HG02885 (cell line): ENCODE results near the gene SLC35G1.

Experiments used
- ATAC-seq: cut with Tn5 transposase; IDR thresholded peaks from one replicate; pipeline ENCODE4 v1.9.1; 2021; ENCODE audit warnings: mild to moderate bottlenecking; ENCODE audit not compliant: unreplicated experiment, poor library complexity

SLC35G1 gene

DNA sequence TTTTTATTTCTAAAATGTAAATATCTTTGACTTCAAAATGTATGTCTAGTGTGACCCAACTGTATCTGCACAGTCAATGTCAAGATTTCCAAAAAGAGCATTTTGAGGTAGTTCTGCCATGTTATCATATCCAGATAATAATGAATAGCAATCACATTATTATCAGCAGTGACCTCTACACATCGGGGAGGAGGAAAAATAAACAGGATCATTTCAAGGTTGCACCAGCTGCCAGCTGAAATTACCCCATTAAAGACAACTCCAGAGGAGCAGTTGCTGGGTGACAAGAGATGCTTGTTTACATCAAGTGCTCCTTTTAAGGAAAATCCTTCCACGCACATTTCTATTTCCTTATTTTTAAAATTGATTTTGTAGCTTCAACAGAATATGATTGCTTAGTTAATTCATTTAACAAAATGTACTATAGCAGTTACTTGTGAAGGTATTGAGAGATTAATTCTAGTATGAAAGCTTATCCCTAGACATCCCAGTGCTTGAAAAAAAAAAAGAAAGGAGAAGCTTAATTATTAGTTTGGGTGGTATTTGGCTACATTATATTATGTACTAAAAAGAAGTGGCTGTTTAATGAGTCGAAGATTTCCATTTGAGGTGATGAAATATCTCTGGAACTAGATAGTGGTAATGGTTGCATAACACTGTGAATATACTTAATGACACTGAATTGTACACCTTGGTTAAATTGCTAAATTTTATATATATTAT lies 19.3 kb upstream of the SLC35G1 start:
- no peak for ATAC-seq

DNA sequence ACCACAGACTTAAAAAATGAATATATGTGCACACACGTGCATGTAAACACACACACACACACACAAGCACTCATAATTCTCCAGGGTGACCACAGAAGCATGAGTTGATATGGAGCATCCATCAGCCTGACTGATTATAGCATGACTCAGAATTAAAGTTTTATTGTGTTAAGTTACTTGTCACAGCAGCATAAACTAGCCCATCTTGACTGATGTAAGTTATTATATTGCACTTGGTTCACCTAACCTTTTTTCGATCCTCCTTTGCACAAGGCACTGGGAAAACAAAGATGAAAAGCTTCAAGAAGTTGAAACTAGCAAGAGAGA lies 18.8 kb upstream of the SLC35G1 start:
- ATAC-seq: no peak

DNA sequence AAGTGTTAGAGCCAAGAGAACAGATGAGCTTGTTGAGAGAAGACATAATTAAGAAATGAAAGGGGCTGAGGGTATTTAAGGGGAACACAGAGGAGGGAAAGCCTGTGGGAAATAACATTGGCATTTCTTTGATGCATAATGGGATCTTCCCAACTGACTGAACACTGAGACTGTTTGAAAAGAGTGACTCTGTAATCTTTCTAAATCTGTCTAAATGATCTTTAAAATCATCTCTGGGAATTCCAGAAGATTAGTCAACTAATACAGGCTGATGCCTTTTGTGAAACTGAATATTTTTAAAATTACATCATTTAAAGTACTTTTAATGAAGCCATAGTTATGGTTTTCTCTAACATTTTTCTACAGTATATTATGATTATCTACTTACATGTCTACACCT lies 17.4 kb upstream of the SLC35G1 start:
- ATAC-seq: no peak

DNA sequence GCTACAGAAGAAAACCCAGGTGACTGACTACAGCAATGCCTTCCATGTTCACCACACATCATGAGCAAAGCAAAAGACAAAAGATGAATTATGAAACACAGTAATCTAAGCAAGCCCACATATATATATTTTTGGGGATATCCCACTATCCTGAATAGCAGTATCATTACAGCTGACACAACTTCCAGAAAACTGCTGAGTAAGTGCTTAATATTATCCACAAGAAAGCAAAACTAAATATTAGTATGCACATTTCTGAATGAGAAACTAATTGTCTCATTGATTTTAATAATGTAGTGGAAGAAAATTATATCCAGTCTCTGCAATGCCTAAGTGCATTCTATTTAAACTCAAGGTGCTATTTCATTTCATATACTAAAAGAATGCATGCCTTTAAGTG lies 14.5 kb upstream of the SLC35G1 start:
- no peak for ATAC-seq

DNA sequence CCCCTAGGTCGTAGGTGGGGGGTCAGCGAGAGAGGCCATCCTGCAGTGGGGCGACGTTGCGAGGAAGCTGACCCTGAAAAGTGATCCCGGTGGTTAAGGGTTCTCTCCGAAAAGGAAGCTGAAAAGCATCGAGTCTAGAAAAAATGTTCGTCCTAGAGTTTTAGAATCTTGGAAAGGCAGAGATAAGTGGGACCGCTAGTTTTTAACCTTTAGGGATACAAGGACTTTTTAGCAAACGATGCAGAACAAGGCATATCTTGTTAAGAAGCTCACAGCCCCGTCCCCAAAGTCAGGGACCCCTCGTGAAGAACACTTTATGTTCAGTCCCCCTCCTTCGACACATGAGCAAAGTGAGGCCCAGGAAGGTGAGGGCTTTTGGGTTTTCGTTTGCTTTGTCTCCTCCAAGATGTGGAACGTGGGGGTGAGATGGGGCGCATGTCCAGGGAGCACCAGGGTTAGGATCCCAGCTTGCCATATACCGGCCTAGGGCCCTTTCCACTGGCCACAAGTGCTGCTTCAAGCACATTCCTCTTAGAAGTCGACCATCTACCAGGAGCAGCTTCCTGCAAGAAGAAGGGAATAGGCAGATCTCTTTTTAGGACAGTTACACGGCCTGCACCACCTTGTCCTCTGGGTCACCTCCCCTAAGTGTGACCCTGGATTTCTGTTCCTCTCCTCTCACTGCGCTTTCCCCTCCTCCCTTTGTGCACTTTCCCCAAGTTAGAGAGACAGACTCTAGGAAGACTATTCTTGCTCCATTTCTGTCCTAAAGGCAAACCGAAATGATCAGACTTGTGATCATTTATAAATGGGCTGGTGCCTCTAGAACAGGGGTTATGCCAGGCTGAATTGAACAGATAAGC lies 969 bp downstream of the SLC35G1 start:
- peak; percentile 5 for ATAC-seq

DNA sequence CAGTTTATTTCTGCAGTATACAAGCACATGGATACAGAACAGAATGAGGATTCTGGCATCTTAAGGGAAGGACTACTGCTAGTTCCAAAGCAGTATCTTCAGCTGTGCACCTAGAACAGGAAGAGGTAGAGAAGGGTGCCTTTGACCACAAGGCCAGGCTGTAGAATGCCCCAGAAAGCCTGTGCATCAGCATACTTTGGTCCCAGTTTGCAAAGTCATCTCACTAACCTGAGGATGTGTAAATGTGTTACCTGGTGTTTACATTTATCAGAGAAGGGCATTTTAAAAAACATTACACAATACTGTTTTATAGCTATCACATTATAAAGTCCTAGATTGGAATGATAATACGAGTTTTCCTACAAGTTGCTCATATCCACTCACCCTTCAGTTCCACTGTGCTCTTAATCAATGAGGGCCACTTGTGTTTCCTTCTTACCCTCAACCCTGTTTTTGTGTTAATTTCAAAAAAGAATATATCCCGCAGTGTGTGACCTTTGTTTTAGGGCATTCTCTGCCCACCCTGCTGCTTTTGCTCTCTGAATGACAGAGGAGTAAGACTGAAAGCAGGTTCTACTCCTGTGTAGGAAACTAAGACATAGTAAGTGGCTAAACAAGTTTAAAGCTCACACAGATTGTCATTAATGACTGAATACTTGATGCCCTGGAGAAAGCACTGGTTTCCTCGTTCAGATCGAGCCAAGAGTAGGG lies 3.4 kb downstream of the SLC35G1 start:
- no peak for ATAC-seq

DNA sequence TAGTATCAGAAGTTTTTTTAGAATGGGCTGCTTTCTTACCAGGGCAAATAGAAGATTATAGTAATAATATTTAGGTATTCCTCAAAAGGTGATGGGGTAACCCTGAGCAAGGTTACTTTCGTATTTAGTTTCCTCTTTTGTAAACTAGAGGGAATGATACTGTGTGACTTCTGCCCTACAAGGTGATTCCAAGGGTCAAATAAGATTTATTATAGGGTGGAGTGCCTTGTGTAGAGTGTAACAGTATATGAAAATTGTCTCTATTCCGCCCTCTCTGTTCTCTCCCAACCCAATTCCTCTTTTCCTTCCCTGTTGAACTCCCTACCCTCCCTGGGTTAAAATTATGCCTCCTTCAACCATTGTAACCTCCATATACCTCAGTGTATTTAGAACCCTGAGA lies 5.3 kb downstream of the SLC35G1 start:
- no peak for ATAC-seq

DNA sequence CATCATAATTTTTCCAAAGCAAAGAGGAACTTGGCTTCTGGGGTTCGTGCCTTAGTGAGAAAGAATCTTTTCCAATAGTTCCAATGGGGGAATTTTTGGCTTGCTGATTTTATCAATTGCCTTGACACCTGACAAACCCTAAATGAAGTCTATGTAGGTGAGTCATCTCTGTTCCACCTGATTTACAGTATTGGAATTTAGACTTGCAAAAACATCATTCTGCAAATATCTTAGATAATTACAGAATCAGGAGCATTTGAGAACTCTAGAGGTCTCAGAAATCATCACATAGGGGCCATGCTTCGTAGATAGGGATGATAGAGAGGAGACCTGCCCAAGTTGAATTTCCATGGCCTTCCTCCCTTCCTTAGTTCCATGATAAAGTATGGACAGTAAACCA lies 9.3 kb downstream of the SLC35G1 start:
- no peak for ATAC-seq

DNA sequence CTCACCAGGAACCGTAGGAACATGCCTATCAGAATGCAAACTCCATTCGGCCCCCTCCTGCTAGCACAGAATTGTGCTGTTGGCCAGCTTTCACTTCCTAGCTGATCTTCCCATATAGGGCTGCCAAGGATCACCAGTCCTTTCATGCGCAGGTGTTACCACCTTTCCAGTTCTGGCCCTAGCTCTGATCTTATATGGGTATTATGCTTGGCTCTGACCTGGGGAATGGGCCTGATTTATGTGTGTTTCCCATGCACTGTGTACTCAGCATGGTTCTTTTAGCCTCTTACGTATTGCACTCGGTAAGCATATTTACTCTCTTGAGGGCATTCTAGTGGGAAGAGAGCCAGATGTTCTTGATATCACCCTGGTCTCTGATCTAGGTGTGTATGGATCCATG lies 11.1 kb downstream of the SLC35G1 start:
- ATAC-seq: no peak

DNA sequence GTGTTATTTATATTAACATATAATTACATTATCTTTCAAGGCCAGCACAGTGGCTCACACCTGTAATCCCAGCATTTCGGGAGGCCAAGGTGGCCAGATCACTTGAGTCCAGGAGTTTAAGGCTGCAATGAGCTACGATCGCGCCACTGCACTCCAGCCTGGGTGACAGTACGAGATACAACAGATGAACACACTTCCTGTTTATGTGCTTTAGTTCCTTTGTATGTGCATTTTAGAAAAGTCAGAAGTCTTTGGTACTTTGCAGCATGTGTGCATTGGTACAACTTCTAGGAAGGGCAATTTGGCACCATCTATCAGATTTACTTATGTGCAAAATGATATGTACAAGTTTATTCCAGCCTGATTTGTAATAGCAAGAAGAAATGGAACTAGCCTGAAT lies 13.3 kb downstream of the SLC35G1 start:
- ATAC-seq: no peak

DNA sequence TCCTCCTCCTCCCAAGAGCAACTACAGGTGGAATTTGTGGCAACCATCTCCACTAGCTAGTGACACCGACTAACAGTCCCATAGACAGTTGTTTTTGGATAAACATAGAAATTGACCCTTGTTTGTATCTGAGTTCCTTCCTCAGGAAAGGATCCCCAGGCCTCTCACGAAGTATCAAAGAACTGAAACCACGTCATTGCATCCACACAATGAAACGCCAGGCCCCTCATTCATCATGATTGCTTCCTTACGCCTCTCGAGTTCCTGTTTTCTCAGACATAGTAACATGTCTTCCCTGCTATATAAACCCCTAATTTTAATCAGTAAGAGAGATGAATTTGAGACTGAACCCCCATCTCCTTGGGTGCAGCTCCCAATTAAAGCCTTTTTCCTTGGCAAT lies 18.1 kb downstream of the SLC35G1 start:
- ATAC-seq: no peak

DNA sequence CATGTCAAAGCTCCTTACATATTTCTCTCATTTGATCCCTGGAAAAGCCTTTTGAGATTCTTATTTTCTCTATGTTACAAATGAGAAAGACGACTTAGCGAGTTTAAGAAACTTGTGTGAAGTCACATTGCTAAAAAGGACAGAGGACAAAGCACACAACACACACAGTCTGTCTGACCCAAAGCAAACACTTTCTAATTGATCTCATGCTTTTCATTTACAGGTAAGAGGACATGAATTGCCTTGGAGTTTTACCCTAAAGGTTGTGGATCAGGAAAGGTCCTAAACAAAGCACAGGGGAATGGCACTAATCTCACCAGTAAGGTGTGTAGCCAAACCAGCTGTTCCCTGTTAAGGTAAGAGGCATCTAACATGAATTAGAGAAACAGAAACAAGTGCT lies 18.7 kb downstream of the SLC35G1 start:
- ATAC-seq: no peak

DNA sequence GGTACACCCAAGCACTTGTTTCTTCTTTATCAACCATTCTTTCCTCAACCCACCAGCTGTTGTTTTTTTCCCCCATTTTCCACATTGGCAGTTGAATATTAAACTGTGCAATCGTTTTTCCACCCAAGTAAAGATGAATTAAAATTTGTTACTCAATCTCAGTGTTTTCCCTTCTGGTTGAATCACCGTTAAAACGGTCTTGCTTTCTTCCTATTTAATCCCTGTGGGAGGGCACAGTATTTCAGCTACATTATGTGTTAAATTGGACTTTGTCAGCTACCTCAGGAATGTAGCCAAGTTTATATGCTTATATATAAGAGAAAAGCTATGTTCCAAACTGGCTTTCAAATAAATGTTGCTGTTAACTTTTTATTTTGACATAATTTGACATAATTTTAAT lies 19.9 kb downstream of the SLC35G1 start:
- ATAC-seq: no peak

DNA sequence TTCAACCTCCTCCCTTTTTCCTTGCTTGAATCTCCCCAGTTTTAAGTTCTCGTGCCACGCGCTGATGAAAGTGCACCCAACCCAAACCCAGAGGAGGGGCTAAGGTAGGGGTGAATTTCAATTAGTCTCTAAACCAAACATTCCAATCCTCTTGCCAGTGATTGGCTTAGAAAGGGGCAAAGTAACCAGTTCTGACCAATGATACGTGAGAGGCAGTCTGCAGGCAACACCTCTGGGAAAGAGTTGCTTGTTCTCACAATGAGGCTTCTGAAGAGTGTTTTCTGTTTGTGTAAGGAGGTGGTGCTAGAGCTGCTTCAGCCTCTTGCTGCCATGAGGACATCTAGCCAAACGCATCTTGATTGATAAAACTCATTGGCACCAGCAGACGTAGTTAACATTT lies 21.8 kb downstream of the SLC35G1 start:
- ATAC-seq: no peak

DNA sequence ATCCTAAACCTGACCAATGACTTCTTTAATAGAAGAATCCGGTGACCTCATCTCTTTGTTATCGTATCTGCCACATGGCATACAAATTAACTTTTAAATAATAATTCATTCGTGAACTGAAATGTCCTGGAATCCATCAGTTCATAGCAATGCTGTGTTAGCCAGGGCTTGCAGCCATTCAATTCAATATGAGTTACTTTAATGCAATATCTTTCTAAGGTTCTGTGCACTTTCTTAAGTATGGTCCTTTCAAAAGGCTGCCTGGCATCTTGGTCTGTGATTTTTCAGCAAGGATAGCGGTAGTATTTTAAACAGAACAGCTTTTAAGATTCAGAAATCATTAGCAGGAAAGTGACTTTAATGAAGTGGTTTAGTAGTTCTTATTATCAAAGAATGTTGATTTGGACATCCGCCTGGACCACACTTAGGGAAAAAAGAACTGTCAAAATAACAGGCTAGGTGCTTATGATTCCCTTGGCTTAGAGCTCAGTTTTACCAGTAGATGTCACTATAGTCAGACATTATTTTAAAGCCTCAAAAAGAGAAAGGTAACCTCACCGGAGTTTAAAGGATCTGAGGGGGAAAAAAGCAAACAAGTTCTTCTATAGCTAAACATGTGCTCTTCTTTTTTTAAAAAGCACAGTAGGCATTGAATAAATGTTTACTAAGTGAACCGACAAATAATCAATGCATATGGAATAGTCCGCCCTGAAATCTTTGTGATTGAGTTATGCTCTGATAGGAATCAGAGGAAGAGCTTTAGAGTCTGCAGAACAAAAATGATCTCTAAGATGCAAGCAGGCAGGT lies 22.7 kb downstream of the SLC35G1 start:
- no peak for ATAC-seq

DNA sequence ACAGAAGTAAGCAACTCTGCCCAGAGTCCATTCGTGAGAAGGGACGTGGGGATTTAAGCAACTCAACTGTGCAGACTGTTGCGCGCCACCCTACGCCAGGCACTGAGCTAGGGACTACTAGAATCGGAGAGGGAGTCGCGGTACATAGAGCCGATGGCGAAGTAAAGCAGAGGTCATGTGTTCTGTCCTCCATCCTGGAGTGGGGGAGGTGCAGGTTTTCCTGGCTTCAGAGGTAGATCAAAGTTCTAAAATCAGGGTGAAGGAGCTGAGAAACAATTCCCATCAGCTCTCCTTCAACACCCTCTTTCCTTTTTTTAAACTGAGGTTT lies 23.2 kb downstream of the SLC35G1 start:
- ATAC-seq: no peak

DNA sequence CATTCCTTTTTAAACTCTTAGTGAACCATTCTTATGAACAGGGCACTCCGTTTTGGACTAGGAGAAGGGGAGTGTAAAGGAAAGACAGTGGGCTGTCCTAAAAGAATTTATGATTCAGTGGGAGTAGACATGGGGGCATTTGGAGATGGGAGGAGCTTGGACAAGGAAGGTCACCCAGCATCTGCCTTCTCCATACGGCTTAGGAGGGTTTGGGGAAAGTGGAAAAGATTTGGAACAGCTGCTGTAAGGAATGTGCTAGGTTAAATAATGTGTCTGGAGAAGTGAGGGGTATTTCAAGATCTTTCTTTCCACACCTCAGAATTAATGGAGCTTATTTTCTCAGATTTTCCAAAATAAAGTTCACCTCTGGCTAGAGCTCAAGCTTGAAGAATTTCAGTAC lies 24.0 kb downstream of the SLC35G1 start:
- no peak for ATAC-seq

DNA sequence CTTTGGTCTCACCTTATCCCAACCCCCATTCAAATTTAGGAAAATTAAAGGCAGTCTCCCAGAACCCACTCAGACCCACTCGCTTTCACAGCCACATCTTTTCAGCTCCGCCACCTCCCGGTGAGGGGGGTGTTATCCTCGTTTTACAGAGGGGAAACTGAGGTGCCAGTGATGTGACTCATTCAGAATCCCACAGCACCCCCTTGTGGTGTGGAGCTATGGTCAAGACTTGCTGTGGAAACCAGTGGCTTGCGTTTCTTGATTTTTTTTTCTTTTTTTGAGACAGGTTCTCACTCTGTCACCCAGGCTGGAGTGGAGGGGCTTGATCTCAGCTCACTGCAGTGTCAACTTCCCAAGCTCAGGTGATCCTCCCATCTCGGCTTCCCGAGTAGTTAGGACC lies 27.6 kb downstream of the SLC35G1 start:
- no peak for ATAC-seq

DNA sequence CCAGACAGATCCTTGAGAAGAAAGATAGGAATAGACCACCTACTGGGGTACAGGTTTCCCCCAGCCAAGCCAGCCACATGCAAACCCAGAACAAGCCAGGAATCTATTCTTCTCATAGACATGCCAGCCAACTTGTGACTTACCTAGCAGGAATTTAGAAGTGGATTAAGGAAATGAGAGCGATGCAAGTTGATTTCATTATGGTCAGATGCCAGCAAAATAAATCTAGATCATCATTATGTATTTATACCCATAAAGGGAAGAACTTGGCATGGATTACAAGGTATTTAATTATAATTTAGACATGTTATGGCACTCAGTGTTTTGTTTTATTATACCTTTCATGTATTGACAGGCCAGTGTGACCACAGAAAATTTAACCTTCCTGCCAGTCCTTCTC lies 32.8 kb downstream of the SLC35G1 start:
- ATAC-seq: no peak

DNA sequence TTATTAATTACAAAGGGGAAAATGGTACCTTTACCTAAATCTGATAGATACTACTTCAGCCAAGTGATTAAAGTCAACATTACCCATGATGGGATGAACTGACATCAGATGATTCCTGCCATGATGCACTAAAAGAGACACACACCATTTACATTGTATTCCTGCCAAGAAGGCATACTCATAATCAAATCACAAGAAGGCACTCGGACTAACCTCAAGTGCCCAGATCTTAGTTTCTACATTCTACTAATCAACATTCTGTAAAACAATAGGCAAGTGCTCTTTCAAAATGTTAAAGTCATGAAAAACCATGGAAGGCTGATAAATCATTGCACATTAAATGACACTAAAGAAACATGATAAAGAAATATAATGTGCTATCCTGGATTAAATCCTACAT lies 44.4 kb downstream of the SLC35G1 start:
- ATAC-seq: no peak

DNA sequence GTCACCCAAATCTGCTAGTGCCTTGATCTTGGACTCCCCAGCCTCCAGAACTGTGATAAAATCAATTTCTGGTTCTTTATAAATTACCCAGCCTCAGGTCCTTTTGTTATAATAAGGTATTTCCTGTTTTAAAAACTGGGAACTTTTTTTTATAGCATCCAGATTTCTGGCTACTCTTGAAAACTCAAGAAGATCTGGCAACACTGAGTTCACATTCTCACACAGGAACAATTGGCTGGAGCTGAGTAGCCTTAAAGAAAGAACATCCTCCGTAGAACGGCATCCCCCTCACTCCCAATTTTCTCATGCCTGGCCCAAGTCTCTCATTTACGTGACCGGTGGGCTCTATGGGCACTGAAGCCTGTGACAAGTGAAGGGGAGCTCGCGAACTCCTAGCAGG lies 47.1 kb downstream of the SLC35G1 start:
- ATAC-seq: no peak
